ENCODE results near the gene SLC8A3.
A peak's percentile ranks its signal among the peaks of the same experiment; 100 is the strongest.

SLC8A3 gene

GRCh38 chr14:70067810-70068209 is 120.9 kb downstream of the SLC8A3 start:
- DNase-seq (ENCODE audit: low read depth in 2 of 2) = no peak

- no peak for DNase-seq (ENCODE audit: low read depth in 2 of 2)
These were observed 124.5 kb downstream of the SLC8A3 start for GRCh38 chr14:70064136-70064865.

- no peak for DNase-seq (ENCODE audit: low read depth in 2 of 2)
These were observed 127.6 kb downstream of the SLC8A3 start for GRCh38 chr14:70061108-70061507.

- no peak for DNase-seq (ENCODE audit: low read depth in 2 of 2)
These were observed 129.2 kb downstream of the SLC8A3 start for GRCh38 chr14:70059545-70059944.

GRCh38 chr14:70057519-70058136 is 131.1 kb downstream of the SLC8A3 start:
- DNase-seq (ENCODE audit: low read depth in 2 of 2) = no peak

GRCh38 chr14:70052990-70053389 is 135.8 kb downstream of the SLC8A3 start:
- no peak for DNase-seq (ENCODE audit: low read depth in 2 of 2)

GRCh38 chr14:70050136-70050535 is 138.6 kb downstream of the SLC8A3 start:
- no peak for DNase-seq (ENCODE audit: low read depth in 2 of 2)

GRCh38 chr14:70049605-70050004 is 139.1 kb downstream of the SLC8A3 start:
- no peak for DNase-seq (ENCODE audit: low read depth in 2 of 2)

GRCh38 chr14:70048313-70048654 is 140.5 kb downstream of the SLC8A3 start:
- DNase-seq (ENCODE audit: low read depth in 2 of 2) = no peak

- DNase-seq (ENCODE audit: low read depth in 2 of 2) = no peak
These were observed 141.0 kb downstream of the SLC8A3 start for GRCh38 chr14:70047598-70048312.

GRCh38 chr14:70045844-70046535 is 142.8 kb downstream of the SLC8A3 start:
- DNase-seq (ENCODE audit: low read depth in 2 of 2) = no peak

- DNase-seq (ENCODE audit: low read depth in 2 of 2) = no peak
These were observed 143.4 kb downstream of the SLC8A3 start for GRCh38 chr14:70045310-70045709.

- DNase-seq (ENCODE audit: low read depth in 2 of 2) = no peak
These were observed 145.8 kb downstream of the SLC8A3 start for GRCh38 chr14:70043001-70043400.

- no peak for DNase-seq (ENCODE audit: low read depth in 2 of 2)
These were observed 152.1 kb downstream of the SLC8A3 start for GRCh38 chr14:70036665-70037064.

GRCh38 chr14:70034257-70034656 is 154.5 kb downstream of the SLC8A3 start:
- DNase-seq (ENCODE audit: low read depth in 2 of 2) = no peak

- DNase-seq (ENCODE audit: low read depth in 2 of 2) = no peak
These were observed 155.2 kb downstream of the SLC8A3 start for GRCh38 chr14:70033561-70033960.

GRCh38 chr14:70033116-70033515 is 155.6 kb downstream of the SLC8A3 start:
- no peak for DNase-seq (ENCODE audit: low read depth in 2 of 2)

GRCh38 chr14:70032447-70032846 is 156.3 kb downstream of the SLC8A3 start:
- DNase-seq (ENCODE audit: low read depth in 2 of 2) = no peak

- DNase-seq (ENCODE audit: low read depth in 2 of 2) = no peak
These were observed 156.7 kb downstream of the SLC8A3 start for GRCh38 chr14:70032016-70032415.

GRCh38 chr14:70029296-70030132 is 159.2 kb downstream of the SLC8A3 start:
- DNase-seq (ENCODE audit: low read depth in 2 of 2) = no peak

- peak; percentile 30 to 73 for DNase-seq (ENCODE audit: low read depth in 2 of 2)
These were observed 160.8 kb downstream of the SLC8A3 start for GRCh38 chr14:70027785-70028428.

Data from stimulated activated CD4-positive, alpha-beta T cell treated with anti-CD3 and anti-CD28 coated beads, Interleukin-12 subunit alpha, Interleukin-12 subunit beta, amount 100 ng/mL, for 24 hours (primary cell).